GM18517 (cell line): ENCODE measurements around the gene RAI14.
"Not testable (repeated sequence)": the region's sequence is repeated elsewhere in the genome, so short reads cannot be mapped to it uniquely, and the experiment has no call there.

Source experiments
- ATAC-seq: cut with Tn5 transposase; IDR thresholded peaks from one replicate; pipeline ENCODE4 v1.9.1; 2021; ENCODE audit warnings: mild to moderate bottlenecking, moderate library complexity; ENCODE audit not compliant: unreplicated experiment

The RAI14 gene

DNA sequence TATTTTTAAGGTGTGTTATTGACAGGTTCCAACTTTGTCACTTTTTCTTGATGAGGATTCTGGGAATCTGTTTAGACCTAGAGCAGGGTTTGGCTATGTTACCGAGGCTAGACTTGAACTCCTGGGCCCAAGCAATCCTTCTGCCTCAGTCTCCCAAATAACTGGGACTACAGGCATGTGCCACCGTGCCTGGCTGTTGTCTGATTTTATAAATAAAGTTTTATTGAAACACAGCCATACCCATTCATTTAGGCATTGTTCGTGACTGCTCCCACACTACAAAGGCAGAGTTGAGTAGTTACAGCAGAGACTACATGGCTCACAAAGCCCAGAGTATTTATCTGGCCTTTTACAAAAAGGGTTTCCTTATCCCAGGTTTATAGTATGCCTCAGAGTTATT lies 102.4 kb downstream of the RAI14 start:
- ATAC-seq, result no peak

DNA sequence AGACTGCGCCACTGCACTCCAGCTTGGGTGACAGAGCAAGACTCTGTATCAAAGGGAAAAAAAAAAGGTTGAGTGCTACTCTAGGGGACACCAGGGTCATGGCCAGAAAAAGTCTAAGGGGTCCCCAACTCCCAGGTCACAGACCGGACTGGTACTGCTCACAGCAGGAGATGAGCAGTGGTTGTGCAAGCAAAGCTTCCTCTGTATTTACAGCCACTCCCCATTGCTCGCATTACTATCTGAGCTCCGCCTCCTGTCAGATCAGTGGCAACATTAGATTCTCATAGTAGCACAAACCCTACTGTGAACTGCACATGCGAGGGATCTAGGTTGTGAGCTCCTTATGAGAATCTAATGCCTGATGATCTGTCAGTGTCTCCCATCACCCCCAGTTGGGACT lies 103.1 kb downstream of the RAI14 start:
- ATAC-seq, result not testable (repeated sequence)

DNA sequence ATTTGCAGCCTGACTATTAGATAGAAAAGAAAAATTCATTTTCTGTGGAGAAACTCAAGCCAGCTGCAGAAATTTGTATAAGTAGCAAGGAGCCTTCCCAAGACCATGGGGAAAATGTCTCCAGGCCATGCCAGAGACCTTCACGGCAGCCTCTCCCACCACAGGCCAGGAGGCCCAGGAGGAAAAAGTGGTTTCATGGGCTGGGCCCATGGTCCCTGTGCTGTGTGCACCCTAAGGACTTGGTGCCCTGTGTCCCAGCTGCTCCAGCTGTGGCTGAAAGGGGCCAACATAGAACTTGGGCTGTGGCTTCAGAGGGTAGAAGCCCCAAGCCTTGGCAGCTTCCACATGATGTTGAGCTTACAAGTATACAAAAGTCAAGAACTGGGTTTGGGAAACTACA lies 109.5 kb downstream of the RAI14 start:
- ATAC-seq, result no peak

DNA sequence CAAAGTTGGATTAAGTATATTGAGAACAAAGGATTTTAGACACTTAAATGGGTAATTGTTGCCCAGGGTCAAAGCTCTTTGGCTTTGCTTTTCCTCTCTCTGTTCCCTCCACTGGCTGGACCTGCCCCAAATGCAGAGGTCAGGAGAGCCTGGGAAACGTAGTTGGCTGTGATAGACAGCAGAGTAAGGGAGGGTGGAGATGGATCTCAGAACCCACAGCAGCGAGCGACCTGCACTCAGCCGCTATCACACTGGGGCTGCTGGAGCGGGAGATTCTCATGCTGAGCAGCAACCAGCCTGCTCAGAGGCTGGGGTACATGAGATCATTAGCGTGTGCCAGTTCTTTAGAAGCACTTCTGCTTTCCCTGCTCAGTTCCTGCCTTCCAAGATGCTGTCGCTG lies 111.1 kb downstream of the RAI14 start:
- no peak for ATAC-seq

DNA sequence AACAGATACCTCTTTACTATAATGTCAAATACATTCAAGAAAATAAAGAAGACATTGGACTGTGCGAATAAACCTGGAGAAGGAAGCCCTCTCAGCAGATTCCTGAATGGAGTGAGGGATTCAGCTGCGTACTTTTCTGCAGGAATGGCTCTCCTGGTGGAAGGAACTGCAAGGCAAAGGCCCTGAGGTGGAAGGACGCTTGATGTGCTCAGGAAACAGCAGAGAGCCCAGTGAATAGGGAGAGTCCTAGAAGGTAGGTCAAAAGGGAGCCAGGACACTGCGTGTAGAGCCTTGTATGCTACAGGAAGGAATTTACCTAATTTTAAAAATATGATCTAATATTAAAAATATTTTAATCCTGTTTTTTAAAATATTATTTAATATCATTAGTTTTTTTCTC lies 114.4 kb downstream of the RAI14 start:
- no peak for ATAC-seq

DNA sequence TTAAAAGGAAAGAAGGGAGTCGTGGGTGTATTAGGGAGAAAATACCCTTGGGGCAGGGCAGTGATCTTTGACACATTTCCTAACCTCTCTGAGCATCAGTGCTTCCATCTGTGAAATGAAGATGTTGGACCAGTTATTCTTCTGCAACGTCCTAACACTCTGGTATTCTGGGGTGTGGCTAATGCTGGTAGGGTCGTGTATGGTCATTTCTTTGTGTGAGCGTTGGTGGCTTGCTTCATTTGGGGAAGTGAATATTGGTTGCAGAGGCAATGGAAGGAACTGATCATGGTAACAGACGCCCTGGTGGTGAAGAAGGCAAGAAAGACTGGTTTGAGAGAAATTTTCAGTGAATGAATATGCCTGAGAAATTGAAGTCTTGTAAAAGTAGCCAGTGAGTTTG lies 114.9 kb downstream of the RAI14 start:
- ATAC-seq, result no peak

DNA sequence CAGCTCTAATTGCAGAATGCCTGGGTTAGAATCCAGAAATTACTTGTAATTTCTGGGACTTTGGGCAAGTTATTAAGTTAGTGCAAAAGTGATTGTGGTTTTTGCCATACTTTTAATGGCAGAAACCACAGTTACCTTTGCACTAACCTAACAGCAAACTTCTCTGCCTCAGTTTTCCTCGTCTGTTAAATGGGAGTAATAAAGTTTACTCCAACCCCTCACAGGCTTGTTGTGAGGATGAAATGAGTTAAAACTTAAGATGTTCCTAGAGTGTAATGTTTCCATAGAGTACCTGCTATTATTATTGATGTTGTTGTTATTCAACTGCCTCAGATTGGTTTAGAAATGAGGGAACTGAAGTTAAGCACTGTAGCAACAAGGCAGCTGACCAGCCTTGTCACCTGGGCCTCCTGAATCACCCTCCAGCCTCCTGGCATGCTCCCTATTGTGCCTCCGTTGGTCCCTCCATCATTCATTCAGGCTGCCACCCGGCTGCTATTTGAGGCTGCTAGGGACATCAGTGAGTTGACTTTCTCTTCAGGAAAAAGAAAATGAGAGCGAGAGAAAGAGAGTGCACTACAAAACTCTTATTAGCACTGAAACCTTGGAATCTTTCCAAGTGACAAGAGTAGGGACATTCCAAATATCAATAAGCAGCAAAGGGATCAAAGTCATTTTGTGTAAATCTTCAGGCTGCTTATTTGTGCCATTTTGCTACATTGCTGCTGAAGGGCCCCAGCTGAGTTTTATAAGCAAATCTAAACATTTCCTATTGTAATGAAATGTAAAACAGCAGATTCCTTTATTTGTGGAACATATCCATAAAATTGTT lies 116.4 kb downstream of the RAI14 start:
- ATAC-seq, result no peak

DNA sequence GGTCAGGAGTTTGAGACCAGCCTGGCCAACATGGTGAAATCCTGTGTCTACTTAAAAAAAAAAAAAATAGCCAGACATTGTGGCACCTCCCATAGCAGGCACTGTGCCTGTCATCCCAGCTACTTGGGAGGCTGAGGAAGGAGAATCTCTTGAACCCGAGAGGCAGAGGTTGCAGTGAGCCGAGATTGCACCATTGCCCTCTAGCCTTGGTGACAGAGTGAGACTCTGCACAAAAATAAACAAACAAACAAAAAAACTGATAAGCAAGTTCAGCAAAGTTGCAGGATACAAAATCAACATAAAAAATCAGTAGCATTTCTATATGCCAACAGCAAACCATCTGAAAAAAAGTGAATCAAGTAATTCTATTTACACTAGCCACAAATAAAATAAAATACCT lies 118.0 kb downstream of the RAI14 start:
- no peak for ATAC-seq

DNA sequence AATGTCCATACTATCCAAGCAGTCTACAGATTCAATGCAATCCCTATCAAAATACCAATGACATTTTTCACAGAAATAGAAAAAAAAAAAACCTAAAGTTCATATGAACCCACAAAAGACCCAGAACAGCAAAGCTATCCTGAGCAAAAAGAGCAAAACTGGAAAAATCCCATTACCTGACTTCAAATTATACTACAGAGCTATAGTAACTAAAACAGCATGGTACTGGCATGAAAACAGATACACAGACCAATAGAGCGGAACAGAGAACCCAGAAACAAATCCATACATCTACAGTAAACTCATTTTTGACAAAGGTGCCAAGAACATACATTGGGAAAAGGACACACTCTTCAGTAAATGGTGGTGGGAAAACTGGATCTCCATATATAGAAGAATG lies 118.5 kb downstream of the RAI14 start:
- ATAC-seq, result not testable (repeated sequence)

DNA sequence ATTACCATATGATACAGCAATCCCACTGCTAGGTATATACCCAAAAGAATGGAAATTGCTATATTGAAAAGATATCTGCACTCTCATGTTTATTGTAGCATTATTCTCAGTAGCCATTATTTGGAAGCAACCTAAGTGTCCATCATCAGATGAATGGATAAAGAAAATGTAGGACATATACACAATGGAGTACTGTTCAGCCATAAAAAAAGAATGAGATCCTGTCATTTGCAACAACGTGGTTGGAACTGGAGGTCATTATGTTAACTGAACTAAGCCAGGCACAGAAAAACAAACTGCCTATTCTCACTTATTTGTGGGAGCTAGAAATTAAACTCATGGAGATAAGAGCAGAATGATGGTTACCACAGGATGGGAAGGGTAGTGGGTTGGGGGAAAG lies 119.8 kb downstream of the RAI14 start:
- no peak for ATAC-seq

DNA sequence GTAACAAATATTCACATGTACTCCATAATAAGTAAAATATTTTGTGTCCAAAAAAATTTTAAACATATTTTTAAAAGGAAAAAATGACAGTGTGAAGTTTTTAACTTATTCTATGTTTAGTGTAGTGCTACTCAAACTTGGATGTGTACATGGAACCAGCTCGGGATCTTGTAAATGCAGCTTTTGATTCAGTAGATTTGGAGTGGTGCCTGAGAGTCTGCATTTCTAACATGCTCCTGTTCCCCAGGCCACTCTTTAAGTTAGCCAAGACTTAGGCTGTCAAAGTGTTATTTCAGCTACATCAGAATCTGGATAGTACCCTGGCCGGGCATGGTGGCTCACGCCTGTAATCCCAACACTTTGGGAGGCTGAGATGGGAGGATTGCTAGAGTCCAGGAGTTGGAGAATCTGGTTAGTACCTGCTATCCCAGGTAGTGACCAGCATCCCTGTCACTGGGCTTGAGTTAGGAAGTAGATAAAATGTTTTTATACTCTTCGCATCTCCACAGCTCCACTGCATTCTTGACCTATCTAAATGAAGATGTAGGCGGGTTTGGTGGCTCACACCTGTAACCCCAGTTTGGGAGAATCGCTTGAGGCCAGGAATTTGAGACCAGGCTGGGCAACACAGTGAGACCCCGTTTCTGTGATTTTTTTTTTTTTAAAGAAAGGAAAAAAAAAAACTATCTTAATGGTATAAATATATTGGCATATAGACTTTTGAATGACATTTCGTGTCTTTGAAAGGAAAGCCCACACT lies 122.1 kb downstream of the RAI14 start:
- ATAC-seq, result no peak

DNA sequence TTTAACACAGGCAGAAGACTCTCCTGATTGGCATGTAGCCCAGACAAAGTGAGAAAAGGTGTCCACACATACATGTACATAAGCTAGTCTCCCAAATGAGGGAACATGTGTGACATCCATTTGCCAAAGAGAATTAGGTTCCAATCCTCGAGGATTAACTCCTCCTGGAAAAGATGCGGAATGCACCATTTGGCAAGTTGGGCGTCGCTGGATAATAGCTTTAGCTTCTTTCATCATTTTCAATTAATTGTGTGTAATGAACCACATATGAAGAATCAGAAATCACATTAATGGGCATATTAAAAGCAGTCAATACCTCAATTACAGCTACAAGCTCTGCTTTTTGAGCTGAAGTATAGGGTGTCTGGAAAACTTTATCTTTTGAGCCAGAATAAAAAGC lies 127.8 kb downstream of the RAI14 start:
- ATAC-seq, result not testable (repeated sequence)

DNA sequence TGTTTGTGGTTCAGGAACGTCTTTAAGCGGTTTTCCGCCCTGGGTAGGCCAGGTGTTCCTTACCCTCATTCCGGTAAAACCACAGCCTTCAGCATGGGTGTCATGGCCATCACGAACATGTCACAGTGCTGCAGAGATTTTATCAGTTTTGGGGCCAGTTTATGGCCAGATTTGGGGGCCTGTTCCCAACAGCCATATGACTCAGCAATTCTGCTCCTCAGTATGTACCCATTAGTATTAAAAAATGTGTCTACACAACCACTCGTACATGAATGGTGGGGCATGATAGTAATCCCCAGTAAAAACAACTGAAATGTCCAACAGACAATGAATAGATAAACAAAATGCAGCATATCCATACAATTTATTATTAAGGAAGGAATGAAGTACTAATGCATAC lies 130.9 kb downstream of the RAI14 start:
- no peak for ATAC-seq

DNA sequence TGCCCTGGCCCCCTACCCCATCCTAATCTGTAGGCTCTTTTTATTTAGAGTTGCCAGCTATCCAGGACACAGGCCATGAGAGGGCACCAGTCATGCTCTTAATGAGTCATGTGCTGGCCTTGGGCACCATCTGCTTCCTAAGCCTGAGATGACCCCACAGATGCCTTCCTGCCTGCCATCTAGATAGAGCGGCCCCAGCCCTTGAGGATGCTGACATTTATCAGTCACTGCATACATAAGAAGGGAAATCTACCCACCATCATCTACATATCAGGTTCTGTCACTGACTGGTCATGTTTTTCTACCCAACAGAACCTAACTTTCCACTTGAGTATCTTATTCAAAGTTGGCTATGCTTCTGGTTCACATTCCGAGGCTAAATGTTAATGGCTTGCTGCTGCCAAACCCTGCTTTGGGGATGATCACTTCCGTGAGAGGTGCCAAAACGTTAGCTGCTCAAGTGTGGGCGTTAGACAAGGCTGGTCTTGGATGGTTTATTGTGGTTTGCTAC lies 132.9 kb downstream of the RAI14 start:
- no peak for ATAC-seq

DNA sequence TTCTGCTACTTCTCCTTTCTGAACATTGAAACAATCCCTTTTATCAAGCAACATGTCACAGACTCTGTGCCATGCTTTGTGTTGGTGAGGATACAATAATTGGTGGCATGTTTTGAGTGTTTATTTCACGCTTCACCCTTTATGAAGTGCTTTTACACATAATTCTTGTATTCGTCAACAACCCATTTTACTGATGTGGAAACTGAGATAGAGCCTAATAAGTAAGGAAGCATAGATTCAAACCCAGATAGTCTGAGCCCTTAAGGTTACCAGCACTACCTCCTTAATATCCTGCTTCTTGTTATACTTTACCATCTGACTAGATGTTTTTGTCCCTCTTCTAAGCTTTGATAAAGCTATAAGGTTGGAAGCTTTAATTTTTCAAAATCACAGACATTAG lies 133.5 kb downstream of the RAI14 start:
- ATAC-seq, result no peak

DNA sequence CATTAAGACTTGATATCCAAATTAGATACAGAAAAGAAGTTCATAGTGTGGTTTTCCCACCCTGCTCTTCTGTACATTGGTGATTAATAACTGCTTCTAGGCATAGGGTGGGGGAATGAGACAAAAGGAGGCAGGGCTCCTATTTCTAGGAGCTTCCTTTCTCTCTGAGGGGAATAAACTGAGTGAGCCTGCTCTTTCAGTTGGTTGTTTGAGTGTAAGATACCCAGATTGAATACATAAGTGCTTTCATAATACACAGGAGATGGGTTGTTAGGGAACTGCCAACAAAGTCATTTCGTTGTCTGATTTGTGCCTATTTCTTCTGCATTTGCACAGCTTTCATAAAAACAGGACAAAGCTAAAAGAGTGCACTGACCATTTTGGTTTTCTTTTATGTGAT lies 133.9 kb downstream of the RAI14 start:
- no peak for ATAC-seq

DNA sequence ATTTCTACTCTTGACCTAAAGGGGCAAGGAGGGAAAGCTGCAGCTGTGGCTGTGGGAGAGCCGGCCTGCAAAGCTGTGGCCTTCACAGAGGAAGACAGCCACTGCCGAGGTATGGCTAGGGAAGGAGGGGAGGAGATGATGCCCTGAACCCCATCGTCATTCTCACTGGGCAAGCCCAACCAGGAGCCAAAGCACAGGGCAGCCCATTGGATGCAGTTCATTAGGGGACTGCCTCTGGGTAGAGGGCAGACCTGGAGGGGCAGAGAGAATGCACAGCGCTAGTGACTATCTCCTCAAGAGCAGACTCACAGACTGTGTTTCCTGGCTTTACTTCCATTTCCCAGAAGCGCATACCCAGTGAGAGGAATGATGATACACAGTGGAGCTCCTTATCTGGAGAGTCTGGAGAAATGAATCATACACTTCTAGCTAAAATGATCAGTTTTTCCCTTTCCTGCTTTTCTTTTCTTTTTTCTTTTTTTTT lies 135.7 kb downstream of the RAI14 start:
- no peak for ATAC-seq

DNA sequence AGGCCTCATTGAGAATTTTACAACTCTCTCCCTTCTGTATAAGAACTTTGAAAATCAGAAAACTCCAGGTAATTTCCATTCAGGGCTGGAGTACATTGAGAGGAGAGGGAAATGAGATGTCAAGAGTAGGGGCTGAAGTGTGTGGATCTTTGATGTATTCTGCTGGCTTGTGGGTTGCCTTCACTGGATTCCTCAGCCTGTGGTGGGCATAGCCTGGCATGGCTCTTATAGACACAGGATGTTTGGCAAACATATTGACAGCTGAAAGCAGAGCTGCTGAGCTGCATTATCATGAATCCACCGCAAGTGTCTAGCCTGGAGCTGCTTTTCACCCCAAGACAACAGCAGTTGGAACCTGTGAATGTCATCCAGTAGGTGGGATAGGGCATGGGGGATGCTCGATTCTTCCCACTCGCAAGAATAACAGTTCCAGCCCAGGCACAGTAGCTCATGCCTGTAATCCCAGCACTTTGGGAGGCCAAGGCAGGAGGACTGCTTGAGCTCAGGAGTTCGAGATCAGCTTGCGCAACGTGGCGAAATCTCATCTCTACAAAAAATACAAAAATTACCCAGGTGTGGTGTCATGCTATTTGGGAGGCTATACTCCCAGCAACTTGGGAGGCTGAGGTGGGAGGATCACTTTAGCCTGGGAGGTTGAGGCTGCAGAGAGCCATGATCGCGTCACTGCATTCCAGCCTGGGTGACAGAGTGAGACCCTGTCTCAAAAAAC lies 146.9 kb downstream of the RAI14 start:
- no peak for ATAC-seq

DNA sequence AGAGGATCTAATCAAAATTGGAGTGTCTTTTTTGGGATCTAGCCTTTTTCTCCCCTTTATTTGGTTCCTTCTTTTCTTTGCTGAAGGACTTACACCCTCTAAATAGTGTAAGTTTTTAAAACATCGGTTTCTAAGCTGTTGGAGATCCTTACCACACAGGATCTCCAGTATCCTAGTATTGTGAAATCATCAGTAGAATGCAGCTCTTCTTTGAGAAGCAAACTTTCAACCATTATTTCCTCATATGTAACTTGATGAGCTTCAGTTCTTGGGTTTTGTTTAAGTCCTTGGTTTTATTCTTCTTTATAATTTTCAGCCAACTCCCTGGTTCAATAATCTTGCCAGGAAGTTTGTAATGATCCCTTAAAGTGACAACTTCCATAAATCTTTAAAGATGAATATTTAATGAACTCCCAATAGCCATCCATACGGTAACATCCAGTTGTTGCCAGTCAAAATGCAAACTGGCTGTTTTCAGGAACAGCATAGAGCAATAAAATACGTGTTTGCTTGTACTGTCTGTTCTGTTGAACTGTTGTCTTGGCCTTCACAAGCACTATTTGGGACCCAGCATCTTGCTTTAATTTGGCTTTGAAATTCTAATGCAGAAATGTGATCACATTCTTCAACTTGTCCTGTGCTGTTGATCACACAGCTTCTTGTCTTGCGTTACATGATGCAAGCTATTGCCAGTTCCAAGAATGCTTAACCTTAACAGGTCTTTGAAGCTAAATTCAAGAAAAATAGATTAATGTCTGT lies 148.0 kb downstream of the RAI14 start:
- no peak for ATAC-seq

DNA sequence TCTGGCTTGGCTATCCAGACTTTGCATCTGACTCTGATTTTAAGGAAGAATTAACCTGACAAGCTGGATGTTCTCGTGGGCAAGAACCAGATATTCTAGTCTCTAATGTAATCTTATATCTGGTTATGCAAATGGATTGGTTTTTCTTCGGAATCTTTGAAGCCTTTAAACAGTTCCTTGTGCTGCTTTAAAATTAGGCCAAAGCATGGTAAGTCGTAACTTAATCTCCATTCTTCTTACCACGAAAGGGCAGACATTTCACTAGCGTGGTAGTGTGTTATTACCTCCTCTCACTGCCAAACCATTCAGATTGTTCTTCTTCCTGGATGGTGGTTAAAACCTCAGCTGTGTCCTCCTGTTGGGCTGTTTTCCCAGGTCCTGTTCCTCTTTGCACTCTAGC lies 148.8 kb downstream of the RAI14 start:
- ATAC-seq, result no peak

DNA sequence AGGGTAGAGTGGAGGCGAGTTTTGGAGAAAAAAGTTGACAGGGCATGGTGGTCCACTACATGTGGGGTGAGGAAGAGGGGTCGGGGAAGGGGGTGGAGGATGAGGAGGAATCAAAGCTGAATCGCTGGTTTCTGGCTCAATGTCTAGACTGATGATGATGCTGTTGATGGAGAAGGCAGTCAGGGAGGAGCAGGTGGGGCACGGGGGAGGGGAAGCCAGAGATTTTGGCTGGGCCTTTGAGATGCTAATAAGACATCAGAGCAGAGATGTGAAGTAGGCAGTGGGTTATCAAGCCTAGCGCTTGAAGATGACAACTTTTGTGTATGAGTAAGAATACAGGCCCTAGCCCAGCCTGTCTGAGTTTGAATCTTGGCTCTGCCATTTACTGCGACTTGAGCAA lies 150.4 kb downstream of the RAI14 start:
- no peak for ATAC-seq
